OCI-LY3 (cell line): ENCODE measurements around the gene SLC41A3.

Source experiments
- H2AFZ ChIP-seq: fragments of 200-600, 300-600 bp; shearing (Covaris generic); 2 replicates; pipeline ENCODE4 v1.6.0; 2014; ENCODE audit warnings: antibody characterized with exemption, low read depth, low read length
- H3K27ac ChIP-seq: fragments of 200-600, 300-600 bp; sonication (generic); 2 replicates; pipeline ENCODE4 v1.5.1; 2014; ENCODE audit warnings: mild to moderate bottlenecking, low read length, moderate library complexity, mixed read lengths
- H3K27me3 ChIP-seq: fragments of 200-600, 300-600 bp; sonication (generic); 2 replicates; pipeline ENCODE4 v1.6.1; 2014; ENCODE audit warnings: low read depth, low read length, mixed read lengths
- H3K36me3 ChIP-seq: fragments of 200-600, 300-600 bp; sonication (generic); replicated peaks from 2 replicates; pipeline ENCODE3; 2014; ENCODE audit warnings: low read depth, low read length, mixed read lengths
- H3K4me1 ChIP-seq: fragments of 300-600, 200-600 bp; sonication (generic); 2 replicates; pipeline ENCODE4 v1.6.1; 2014; ENCODE audit warnings: low read length, mixed read lengths
- H3K4me2 ChIP-seq: fragments of 200-600, 300-600 bp; sonication (generic); 2 replicates; pipeline ENCODE4 v1.6.1; 2014; ENCODE audit warnings: low read length, mixed read lengths
- H3K4me3 ChIP-seq: fragments of 300-600, 200-600 bp; sonication (generic); 2 replicates; pipeline ENCODE4 v1.5.1; 2014; ENCODE audit warnings: antibody characterized with exemption, mild to moderate bottlenecking, low read length, moderate library complexity
- H3K79me2 ChIP-seq: fragments of 300-600, 200-600 bp; shearing (Covaris generic); 2 replicates; pipeline ENCODE4 v1.6.1; 2014; ENCODE audit warnings: mild to moderate bottlenecking, low read length, mixed read lengths
- H3K9ac ChIP-seq: fragments of 300-600, 200-600 bp; shearing (Covaris generic); 2 replicates; pipeline ENCODE4 v1.6.0; 2014; ENCODE audit warnings: mild to moderate bottlenecking, low read length, moderate library complexity
- H3K9me3 ChIP-seq: fragments of 200-600, 300-600 bp; shearing (Covaris generic); 2 replicates; pipeline ENCODE4 v1.6.1; 2014; ENCODE audit warnings: low read length, mixed read lengths; ENCODE audit not compliant: insufficient read depth
- H4K20me1 ChIP-seq: fragments of 200-600, 300-600 bp; sonication (generic); 2 replicates; pipeline ENCODE4 v1.6.1; 2016; ENCODE audit warnings: low read length, mixed read lengths; ENCODE audit not compliant: insufficient read depth
- CTCF ChIP-seq: fragments of 200-600, 300-600 bp; sonication (generic); IDR thresholded peaks from 2 replicates; pipeline ENCODE4 v1.5.1; 2014; ENCODE audit warnings: antibody characterized with exemption, low read length, low read depth
- EZH2phosphoT487 ChIP-seq: fragments of 200-600 bp; shearing (Covaris generic); IDR thresholded peaks from 2 replicates; pipeline ENCODE4 v1.6.1; 2018; ENCODE audit warnings: antibody characterized with exemption, mixed run types, low read depth

SLC41A3 gene

GRCh38 chr3:126124896-126125295, 41.0 kb upstream of the SLC41A3 start:
- TF ChIP-seq CTCF, result no peak
- no peak for TF ChIP-seq EZH2phosphoT487
- no peaks in the 10 kb centered on the region for H4K20me1 ChIP-seq
- no peaks in the 10 kb centered on the region for H3K9me3 ChIP-seq
- no peak overlapping the region for H3K4me3 ChIP-seq
- H3K36me3 ChIP-seq, result no peaks in the 10 kb centered on the region
- H3K79me2 ChIP-seq, result no peaks in the 10 kb centered on the region
- no peak overlapping the region for H2AFZ ChIP-seq
- H3K4me1 ChIP-seq, result no peaks in the 10 kb centered on the region
- H3K4me2 ChIP-seq, result no peak overlapping the region
- H3K27ac ChIP-seq, result no peak overlapping the region
- H3K27me3 ChIP-seq, result peaks cover 15% of the 10 kb centered on the region
- H3K9ac ChIP-seq, result no peak overlapping the region

- Histone ChIP-seq H2AFZ (no peak overlapping the region), H3K9ac (no peak overlapping the region), H3K4me2 (no peak overlapping the region), H3K79me2 (no peaks in the 10 kb centered on the region), H4K20me1 (no peaks in the 10 kb centered on the region), H3K27ac (no peak overlapping the region), H3K4me3 (no peak overlapping the region), H3K4me1 (no peaks in the 10 kb centered on the region), H3K27me3 (peaks cover 20% of the 10 kb centered on the region), H3K9me3 (no peaks in the 10 kb centered on the region), H3K36me3 (no peaks in the 10 kb centered on the region)
- TF ChIP-seq CTCF (no peak), EZH2phosphoT487 (no peak)
Observed at GRCh38 chr3:126124148-126124868, 40.4 kb upstream of the SLC41A3 start.

- Histone ChIP-seq H3K27ac (no peak overlapping the region), H2AFZ (no peak overlapping the region), H3K79me2 (no peaks in the 10 kb centered on the region), H3K27me3 (peaks cover 26% of the 10 kb centered on the region), H3K4me3 (no peak overlapping the region), H3K4me2 (no peak overlapping the region), H3K9ac (no peak overlapping the region), H3K4me1 (no peaks in the 10 kb centered on the region), H4K20me1 (no peaks in the 10 kb centered on the region), H3K9me3 (no peaks in the 10 kb centered on the region), H3K36me3 (no peaks in the 10 kb centered on the region)
- TF ChIP-seq CTCF (no peak), EZH2phosphoT487 (no peak)
Observed at GRCh38 chr3:126121632-126122031, 37.7 kb upstream of the SLC41A3 start.

GRCh38 chr3:126121074-126121473, 37.1 kb upstream of the SLC41A3 start:
- Histone ChIP-seq H3K79me2 (no peaks in the 10 kb centered on the region), H3K4me2 (no peak overlapping the region), H3K36me3 (no peaks in the 10 kb centered on the region), H3K9me3 (no peaks in the 10 kb centered on the region), H3K9ac (no peak overlapping the region), H3K4me1 (no peaks in the 10 kb centered on the region), H3K27me3 (peaks cover 26% of the 10 kb centered on the region), H2AFZ (no peak overlapping the region), H3K4me3 (no peak overlapping the region), H3K27ac (no peak overlapping the region), H4K20me1 (no peaks in the 10 kb centered on the region)
- TF ChIP-seq EZH2phosphoT487 (no peak), CTCF (no peak)
